ENCODE measurements around the gene PNMA5.
"Not testable (repeated sequence)": the region's sequence is repeated elsewhere in the genome, so short reads cannot be mapped to it uniquely, and the experiment has no call there.

The PNMA5 gene

GRCh38 chrX:152993933-152994332, at the start of gene PNMA5:
Gene PNMA5, minus strand, starts transcription at chrX:152994116. Its CDS starts 2,518 bp downstream, at chrX:152991598.
- DNase-seq: no peak

GRCh38 chrX:153032397-153033118, 38.6 kb upstream of the PNMA5 start:
- no peak for DNase-seq

GRCh38 chrX:153030801-153031200, 36.9 kb upstream of the PNMA5 start:
- no peak for DNase-seq

GRCh38 chrX:153029875-153030274, 36.0 kb upstream of the PNMA5 start:
- DNase-seq: no peak

- DNase-seq: no peak
Measured at GRCh38 chrX:153029162-153029561, 35.2 kb upstream of the PNMA5 start.

GRCh38 chrX:153028487-153028886, 34.6 kb upstream of the PNMA5 start:
- DNase-seq: not testable (repeated sequence)

- not testable (repeated sequence) for DNase-seq
Measured at GRCh38 chrX:153026501-153026900, 32.6 kb upstream of the PNMA5 start.

- DNase-seq: no peak
Measured at GRCh38 chrX:153019166-153019565, 25.2 kb upstream of the PNMA5 start.

- not testable (repeated sequence) for DNase-seq
Measured at GRCh38 chrX:153017174-153017573, 23.3 kb upstream of the PNMA5 start.

- no peak for DNase-seq
Measured at GRCh38 chrX:153004780-153005179, 10.9 kb upstream of the PNMA5 start.

- no peak for DNase-seq
Measured at GRCh38 chrX:153003981-153004380, 10.1 kb upstream of the PNMA5 start.

- not testable (repeated sequence) for DNase-seq
Measured at GRCh38 chrX:153002182-153002581, 8.3 kb upstream of the PNMA5 start.

- DNase-seq: no peak
Measured at GRCh38 chrX:152997337-152997736, 3.4 kb upstream of the PNMA5 start.

- DNase-seq: no peak
Measured at GRCh38 chrX:152992115-152992514, 1.8 kb downstream of the PNMA5 start.

- DNase-seq: no peak
Measured at GRCh38 chrX:152991123-152991522, 2.8 kb downstream of the PNMA5 start.

GRCh38 chrX:152989292-152989658, 4.6 kb downstream of the PNMA5 start:
- no peak for DNase-seq

- DNase-seq: no peak
Measured at GRCh38 chrX:152988536-152989291, 5.2 kb downstream of the PNMA5 start.

GRCh38 chrX:152987801-152988200, 6.1 kb downstream of the PNMA5 start:
- no peak for DNase-seq

GRCh38 chrX:152987156-152987555, 6.8 kb downstream of the PNMA5 start:
- not testable (repeated sequence) for DNase-seq

GRCh38 chrX:152985383-152985782, 8.5 kb downstream of the PNMA5 start:
- DNase-seq: not testable (repeated sequence)

GRCh38 chrX:152968193-152968592, 25.7 kb downstream of the PNMA5 start:
- no peak for DNase-seq

GRCh38 chrX:152960115-152960514, 33.8 kb downstream of the PNMA5 start:
- DNase-seq: no peak

GRCh38 chrX:152959626-152960025, 34.3 kb downstream of the PNMA5 start:
- DNase-seq: no peak
